IMR-90 (cell line): ENCODE data around the gene AQP12B. TPM values are rescaled to one million over a fixed set of nuclear protein-coding genes. Genes with fewer than 3 reads are reported as not detected.

Experiments
- ATAC-seq: fragments of 200-7000 bp; cut with Tn5 transposase; 2 replicates; pipeline ENCODE4 v1.9.1; 2020; ENCODE audit warnings: low read depth, mild to moderate bottlenecking, moderate library complexity
- BruUV-seq: library from RNA; stranded (reverse); fragments of 400-500 nt; replicated peaks from 2 replicates; lab custom pipeline; 2021; lab: Mats Ljungman, UMichigan
- CTCF ChIA-PET: fragments of 300-600 bp; formaldehyde crosslinking; extraction: SDS; loops from one replicate; lab custom pipeline; 2021; ENCODE audit warnings: antibody characterized with exemption; lab: Yijun Ruan, JAX
- POLR2A ChIA-PET: fragments of 300-600 bp; sonication (Branson Sonifier 250); formaldehyde crosslinking; loops from one replicate; lab custom pipeline; 2022; ENCODE audit warnings: antibody characterized with exemption; ENCODE audit not compliant: unreplicated experiment; lab: Charles Lee
- DNase-seq: peaks from one replicate; pipeline ENCODE4 v3.0.0; 2013
- H2AFZ ChIP-seq: replicated peaks from 2 replicates; pipeline ENCODE3; 2013; ENCODE audit warnings: low read length, mild to moderate bottlenecking; ENCODE audit not compliant: poor library complexity
- H2AK5ac ChIP-seq: 2 replicates; pipeline ENCODE4 v1.6.1; 2013; ENCODE audit warnings: low read depth, low read length, inconsistent platforms
- H2AK9ac ChIP-seq: replicated peaks from 2 replicates; pipeline ENCODE3; 2013; ENCODE audit warnings: mild to moderate bottlenecking, low read depth, low read length, moderate library complexity; ENCODE audit not compliant: poor library complexity
- H2BK120ac ChIP-seq: 2 replicates; pipeline ENCODE4 v1.6.1; 2013; ENCODE audit warnings: low read depth, low read length, inconsistent platforms
- H2BK15ac ChIP-seq: 3 replicates; pipeline ENCODE4 v1.6.1; 2013; ENCODE audit warnings: low read depth, low read length, inconsistent platforms
- H2BK20ac ChIP-seq: 2 replicates; pipeline ENCODE4 v1.6.1; 2013; ENCODE audit warnings: low read depth, mild to moderate bottlenecking, inconsistent platforms, low read length, moderate library complexity
- H2BK5ac ChIP-seq: 2 replicates; pipeline ENCODE4 v1.6.1; 2013; ENCODE audit warnings: mild to moderate bottlenecking, low read depth, low read length, inconsistent platforms; ENCODE audit not compliant: poor library complexity, severe bottlenecking
- H3K14ac ChIP-seq: replicated peaks from 2 replicates; pipeline ENCODE4 v1.6.1; 2013; ENCODE audit warnings: low read depth, low read length, inconsistent platforms
- H3K18ac ChIP-seq: 2 replicates; pipeline ENCODE4 v1.6.1; 2013; ENCODE audit warnings: low read depth, low read length, control low read depth
- H3K23ac ChIP-seq: 2 replicates; pipeline ENCODE4 v1.6.1; 2013; ENCODE audit warnings: low read depth, low read length, inconsistent platforms
- H3K27ac ChIP-seq: 2 replicates; pipeline ENCODE4 v1.5.1; 2013; ENCODE audit warnings: mild to moderate bottlenecking, control low read depth, low read length; ENCODE audit not compliant: insufficient read depth
- H3K27me3 ChIP-seq: 2 replicates; pipeline ENCODE4 v1.6.1; 2013; ENCODE audit warnings: low read length; ENCODE audit not compliant: control insufficient read depth, insufficient read depth
- H3K36me3 ChIP-seq: 2 replicates; pipeline ENCODE4 v1.6.1; 2013; ENCODE audit warnings: low read length, mixed read lengths; ENCODE audit not compliant: control insufficient read depth, insufficient read depth
- H3K4ac ChIP-seq: 2 replicates; pipeline ENCODE4 v1.6.1; 2013; ENCODE audit warnings: low read depth, low read length, inconsistent platforms
- H3K4me1 ChIP-seq: 2 replicates; pipeline ENCODE4 v1.6.1; 2013; ENCODE audit warnings: low read length, mixed read lengths; ENCODE audit not compliant: control insufficient read depth, insufficient read depth
- H3K4me2 ChIP-seq: 2 replicates; pipeline ENCODE4 v1.6.1; 2013; ENCODE audit warnings: low read depth, mild to moderate bottlenecking, control low read depth, low read length, moderate library complexity
- H3K4me3 ChIP-seq: 2 replicates; pipeline ENCODE4 v1.5.1; 2013; ENCODE audit warnings: low read depth, mild to moderate bottlenecking, control low read depth, low read length, moderate library complexity; ENCODE audit not compliant: insufficient read depth
- H3K56ac ChIP-seq: 2 replicates; pipeline ENCODE4 v1.6.1; 2013; ENCODE audit warnings: low read length, inconsistent platforms; ENCODE audit not compliant: insufficient read depth; ENCODE audit errors: extremely low read depth
- H3K79me1 ChIP-seq, 2 experiments: 2 replicates each; pipeline ENCODE4 v1.6.1; 2013; ENCODE audit warnings: low read length in 2 of 2, inconsistent platforms in 1 of 2, low read depth in 1 of 2
- H3K9ac ChIP-seq: 2 replicates; pipeline ENCODE4 v1.6.1; 2013; ENCODE audit warnings: low read depth, low read length, control low read depth
- H3K9me1 ChIP-seq: 2 replicates; pipeline ENCODE4 v1.6.1; 2013; ENCODE audit warnings: low read length, inconsistent platforms; ENCODE audit not compliant: insufficient read depth
- H3K9me3 ChIP-seq: 2 replicates; pipeline ENCODE4 v1.6.1; 2013; ENCODE audit warnings: low read length; ENCODE audit not compliant: control insufficient read depth, insufficient read depth
- H4K20me1 ChIP-seq: 2 replicates; pipeline ENCODE4 v1.6.1; 2013; ENCODE audit warnings: low read length, inconsistent platforms; ENCODE audit not compliant: insufficient read depth
- H4K5ac ChIP-seq: 2 replicates; pipeline ENCODE4 v1.6.1; 2013; ENCODE audit warnings: mild to moderate bottlenecking, low read depth, low read length, control low read depth
- H4K8ac ChIP-seq, 2 experiments: 2 replicates each; pipeline ENCODE4 v1.6.1; 2013; ENCODE audit warnings: low read depth in 2 of 2, low read length in 2 of 2, control low read depth in 1 of 2, inconsistent platforms in 1 of 2
- H4K91ac ChIP-seq: 2 replicates; pipeline ENCODE4 v1.6.1; 2013; ENCODE audit warnings: low read depth, low read length, inconsistent platforms; ENCODE audit not compliant: insufficient read depth
- BHLHE40 ChIP-seq: fragments of 150-350 bp; IDR thresholded peaks from 2 replicates; pipeline ENCODE4 v1.6.1; 2016; ENCODE audit warnings: mild to moderate bottlenecking, low read depth, low read length
- CEBPB ChIP-seq: IDR thresholded peaks from 2 replicates; pipeline ENCODE4 v1.6.1; 2012; ENCODE audit warnings: low read depth, low read length, improper control_type of control experiment
- CHD1 ChIP-seq: IDR thresholded peaks from 2 replicates; pipeline ENCODE4 v1.6.1; 2012; ENCODE audit warnings: low read depth, low read length, improper control_type of control experiment
- FOS ChIP-seq: fragments of 150-350 bp; IDR thresholded peaks from 2 replicates; pipeline ENCODE4 v1.6.1; 2016; ENCODE audit warnings: low read depth, low read length
- MAFK ChIP-seq: IDR thresholded peaks from 2 replicates; pipeline ENCODE4 v1.6.1; 2012; ENCODE audit warnings: low read depth, low read length, improper control_type of control experiment
- MXI1 ChIP-seq: IDR thresholded peaks from 2 replicates; pipeline ENCODE4 v1.6.1; 2012; ENCODE audit warnings: low read depth, mild to moderate bottlenecking, low read length, moderate library complexity, borderline replicate concordance
- RAD21 ChIP-seq: IDR thresholded peaks from 2 replicates; pipeline ENCODE4 v1.6.1; 2012; ENCODE audit warnings: low read length, improper control_type of control experiment
- RCOR1 ChIP-seq: IDR thresholded peaks from 2 replicates; pipeline ENCODE4 v1.6.1; 2012; ENCODE audit warnings: mild to moderate bottlenecking, low read length, improper control_type of control experiment; ENCODE audit not compliant: insufficient replicate concordance
- RFX5 ChIP-seq: IDR thresholded peaks from 2 replicates; pipeline ENCODE4 v1.8.0; 2012; ENCODE audit warnings: low read depth, mild to moderate bottlenecking, low read length, moderate library complexity
- SMC3 ChIP-seq: fragments of 150-350 bp; IDR thresholded peaks from 2 replicates; pipeline ENCODE4 v1.6.1; 2016; ENCODE audit warnings: low read depth, mild to moderate bottlenecking, antibody characterized with exemption, low read length, moderate library complexity
- USF2 ChIP-seq: fragments of 150-350 bp; IDR thresholded peaks from 2 replicates; pipeline ENCODE4 v1.6.1; 2017; ENCODE audit warnings: mild to moderate bottlenecking, antibody characterized with exemption, low read length, low read depth
- WGBS, 2 experiments: methylation state at CpG; one replicate each; pipeline versions ENCODE4 v1.1.5 to v1.1.7; 2013; ENCODE audit warnings: missing lambda C conversion rate in 2 of 2; ENCODE audit not compliant: insufficient read length in 1 of 2; ENCODE audit errors: extremely low coverage in 2 of 2; 5-methylcytosine and 5-hydroxymethylcytosine counted together
- dilution Hi-C: fragments of 300-500 bp; cut with HindIII; formaldehyde crosslinking; loops from one replicate; pipeline ENCODE4 v1.14.3; 2018; ENCODE audit warnings: low sequenced_read_pairs; ENCODE audit not compliant: unreplicated experiment
- in situ Hi-C: fragments of 300-500 bp; cut with MboI; formaldehyde crosslinking; loops from 3 replicates; pipeline ENCODE4 v1.14.3; 2019; ENCODE audit warnings: low sequenced_read_pairs, inconsistent platforms, mixed read lengths
- intact Hi-C: fragments of 100-400 bp; cut with micrococcal nuclease; formaldehyde crosslinking; loops from 2 replicates; pipeline ENCODE4 v1.10.0; 2022
- polyA plus RNA-seq, 3 experiments: library from polyadenylated mRNA; depleted of rRNA; stranded (reverse); fragments of >200 nt; gene quantifications; 2 replicates each; pipeline ENCODE4 v1.2.3, GENCODE V29; 2012; ENCODE audit warnings: low replicate concordance in 1 of 3
- total RNA-seq: library from RNA; depleted of rRNA; stranded (reverse); fragments of >200 nt; gene quantifications from 2 replicates; pipeline ENCODE4 v1.2.3, GENCODE V29; 2012
- TF ChIP-seq, protein P1 (sequence below): fragments of 150-350 bp; IDR thresholded peaks from 2 replicates; pipeline ENCODE4 v1.6.1; 2016; ENCODE audit warnings: low read depth, mild to moderate bottlenecking, low read length, moderate library complexity, borderline replicate concordance

AQP12B gene
- total and polyA plus RNA-seq, 2 of the 4 experiments (the other 2 are of a cell fraction) = not detected

- TF ChIP-seq USF2 = no peak
These were observed 32.4 kb upstream of the AQP12B start (continued) for GRCh38 chr2:240714747-240715725.

GRCh38 chr2:240713928-240714746 is 31.5 kb upstream of the AQP12B start:
- 70% methylated on average over 7 of the region's 26 CpGs; no CpG with 5 or more reads in 1 of the 2 experiments for WGBS, 2 experiments
- Histone ChIP-seq H4K91ac (no peak overlapping the region), H3K4me2 (no peak overlapping the region), H3K27me3 (peaks cover 42% of the 10 kb centered on the region; the same call in 1 of the 2 replicates), H3K9me1 (no peaks in the 10 kb centered on the region), H2BK20ac (no peak overlapping the region), H4K5ac (no peak overlapping the region), H3K14ac (no peak overlapping the region), H3K9ac (no peak overlapping the region), H2BK15ac (no peak overlapping the region), H3K4me1 (no peaks in the 10 kb centered on the region), H3K79me1 (no peaks in the 10 kb centered on the region), H3K56ac (no peak overlapping the region), H3K36me3 (no peaks in the 10 kb centered on the region), H4K8ac (no peak overlapping the region), H3K9me3 (no peaks in the 10 kb centered on the region), H3K4ac (no peak overlapping the region), H3K4me3 (no peak overlapping the region), H3K18ac (no peak overlapping the region), H4K20me1 (no peaks in the 10 kb centered on the region), H2BK5ac (no peak overlapping the region), H3K23ac (no peak overlapping the region), H2AK5ac (no peak overlapping the region), H3K27ac (no peak overlapping the region), H2BK120ac (no peak overlapping the region), H2AK9ac (no peak overlapping the region), H2AFZ (no peak overlapping the region)
- ATAC-seq (no peak), DNase-seq (no peak)
- BruUV-seq = no TSS peak
- intact Hi-C loops (no loop called here), in situ Hi-C loops (no loop called here), dilution Hi-C loops (no loop called here)
- ChIA-PET POLR2A (no interaction called here), CTCF (no interaction called here)
- TF ChIP-seq MAFK (no peak), BHLHE40 (no peak), RFX5 (no peak), FOS (no peak), CHD1 (no peak), RAD21 (no peak), MXI1 (no peak), SMC3 (no peak), RCOR1 (no peak), CEBPB (no peak)
- TF ChIP-seq, protein P1, sequence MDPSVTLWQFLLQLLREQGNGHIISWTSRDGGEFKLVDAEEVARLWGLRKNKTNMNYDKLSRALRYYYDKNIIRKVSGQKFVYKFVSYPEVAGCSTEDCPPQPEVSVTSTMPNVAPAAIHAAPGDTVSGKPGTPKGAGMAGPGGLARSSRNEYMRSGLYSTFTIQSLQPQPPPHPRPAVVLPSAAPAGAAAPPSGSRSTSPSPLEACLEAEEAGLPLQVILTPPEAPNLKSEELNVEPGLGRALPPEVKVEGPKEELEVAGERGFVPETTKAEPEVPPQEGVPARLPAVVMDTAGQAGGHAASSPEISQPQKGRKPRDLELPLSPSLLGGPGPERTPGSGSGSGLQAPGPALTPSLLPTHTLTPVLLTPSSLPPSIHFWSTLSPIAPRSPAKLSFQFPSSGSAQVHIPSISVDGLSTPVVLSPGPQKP = no peak
